EH (cell line): ENCODE results near the gene ACACA.

Experiments
- DNase-seq: peaks from one replicate; pipeline ENCODE4 v3.0.0-alpha.2; 2015; ENCODE audit warnings: low read depth

The ACACA gene

DNA sequence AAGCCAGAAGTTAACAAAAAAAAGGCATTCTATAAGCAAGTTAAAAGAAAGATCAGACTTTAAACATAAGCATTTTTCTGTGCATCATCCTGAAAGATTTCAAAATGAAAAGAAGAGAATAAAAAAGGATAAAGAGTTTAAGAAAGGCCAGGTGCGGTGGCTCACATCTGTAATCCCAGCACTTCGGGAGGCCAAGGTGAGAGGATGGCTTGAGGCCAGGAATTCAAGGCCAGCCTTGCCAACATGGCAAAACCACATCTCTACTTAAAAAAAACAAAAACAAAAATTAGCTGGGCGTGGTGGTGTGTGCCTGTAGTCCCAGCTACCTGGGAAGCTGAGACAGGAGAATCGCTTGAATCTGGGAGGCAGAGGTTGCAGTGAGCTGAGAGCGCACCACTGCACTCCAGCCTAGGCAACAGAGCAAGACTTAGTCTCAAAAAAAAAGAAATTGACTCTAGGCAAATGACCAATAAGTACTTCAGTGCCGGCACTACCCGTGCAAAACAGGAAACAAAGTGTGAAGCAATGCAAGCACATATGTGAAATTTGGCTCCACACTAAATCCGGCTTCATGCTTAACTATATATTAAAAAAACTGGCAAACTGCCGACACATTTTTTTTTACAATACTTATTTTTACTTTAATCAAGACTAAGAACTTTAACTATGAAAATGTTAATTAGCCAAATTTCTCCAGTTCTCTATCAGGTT lies 114.1 kb downstream of the ACACA start:
- no peak for DNase-seq

DNA sequence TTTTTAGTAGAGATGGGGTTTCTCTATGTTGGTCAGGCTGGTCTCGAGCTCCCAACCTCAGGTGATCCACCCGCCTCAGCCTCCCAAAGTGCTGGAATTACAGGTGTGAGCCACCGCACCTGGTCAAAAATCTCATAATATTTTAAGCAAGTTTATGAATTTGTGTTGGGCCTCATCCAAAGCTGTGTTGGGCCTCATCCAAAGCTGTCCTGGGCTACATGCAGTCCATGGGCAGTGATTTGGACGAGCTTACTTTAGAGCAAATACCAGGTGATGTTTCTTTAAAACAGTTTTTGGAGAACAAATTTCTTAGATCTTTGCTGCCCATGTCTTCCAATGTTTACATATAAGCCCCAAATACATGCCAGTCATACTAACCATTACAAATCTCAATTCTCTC lies 115.3 kb downstream of the ACACA start:
- DNase-seq, result no peak

DNA sequence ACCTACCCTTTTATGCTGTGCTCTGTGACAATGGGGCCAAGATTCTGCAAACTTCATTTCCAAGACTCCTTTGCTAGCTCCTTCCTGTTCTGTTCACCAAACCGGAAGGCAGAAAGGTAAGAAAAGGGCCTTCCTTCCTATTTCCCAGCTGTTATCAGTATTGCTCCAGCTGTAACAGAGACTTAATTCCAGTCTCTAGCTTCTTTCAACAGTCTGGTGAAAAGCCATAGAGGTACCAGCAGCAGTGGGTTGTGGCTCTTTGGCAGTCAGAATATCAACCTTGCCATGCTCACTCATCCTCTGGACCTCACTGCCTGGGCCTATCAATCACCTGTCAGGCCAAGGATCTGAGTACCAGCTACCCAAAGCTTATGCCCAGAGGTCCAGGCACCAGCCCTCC lies 120.2 kb downstream of the ACACA start:
- DNase-seq, result no peak

DNA sequence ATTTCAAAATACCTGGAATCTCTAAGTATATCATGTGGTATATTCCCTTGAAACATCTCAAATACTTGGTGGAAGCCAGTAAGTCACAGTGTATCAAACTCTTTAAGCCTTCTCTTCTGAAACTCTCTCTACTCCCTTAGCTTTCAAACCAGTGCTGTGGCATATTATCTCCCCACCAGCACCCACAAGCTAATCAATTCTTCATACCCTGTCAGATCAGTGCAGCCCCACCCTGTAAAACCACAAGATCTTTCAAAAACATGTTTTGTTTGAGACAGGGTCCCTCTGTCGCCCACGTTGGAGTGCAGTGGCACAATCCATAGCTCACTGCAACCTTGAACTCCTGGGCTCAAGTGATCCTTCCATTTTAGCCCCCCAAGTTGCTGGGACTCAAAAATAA lies 122.4 kb downstream of the ACACA start:
- DNase-seq, result no peak

DNA sequence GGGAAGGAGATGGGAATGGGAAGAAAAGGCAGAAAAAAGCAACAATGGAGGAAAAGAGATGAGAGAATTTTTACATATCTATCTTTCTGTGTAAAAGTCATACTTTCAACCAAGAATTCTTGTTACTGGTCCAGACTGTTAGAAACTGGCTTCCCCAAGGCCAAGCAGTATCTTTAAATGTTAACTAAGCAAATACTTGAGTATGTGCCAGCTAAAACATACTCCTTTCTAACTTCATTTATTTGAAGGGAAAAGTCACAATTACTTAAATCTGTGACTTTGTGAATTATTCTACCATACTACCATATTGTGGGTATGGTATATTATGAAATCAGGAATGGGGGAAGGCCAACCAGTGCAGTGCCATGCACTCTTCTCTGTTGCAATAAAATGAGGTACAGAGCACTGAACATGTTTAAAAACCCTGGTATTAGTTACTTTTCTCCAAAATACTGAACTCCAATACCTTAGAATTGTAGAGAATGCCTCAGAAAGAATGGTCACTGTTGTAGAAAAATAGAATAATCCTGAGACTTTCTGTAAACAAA lies 123.1 kb downstream of the ACACA start:
- DNase-seq, result peak; percentile 67

DNA sequence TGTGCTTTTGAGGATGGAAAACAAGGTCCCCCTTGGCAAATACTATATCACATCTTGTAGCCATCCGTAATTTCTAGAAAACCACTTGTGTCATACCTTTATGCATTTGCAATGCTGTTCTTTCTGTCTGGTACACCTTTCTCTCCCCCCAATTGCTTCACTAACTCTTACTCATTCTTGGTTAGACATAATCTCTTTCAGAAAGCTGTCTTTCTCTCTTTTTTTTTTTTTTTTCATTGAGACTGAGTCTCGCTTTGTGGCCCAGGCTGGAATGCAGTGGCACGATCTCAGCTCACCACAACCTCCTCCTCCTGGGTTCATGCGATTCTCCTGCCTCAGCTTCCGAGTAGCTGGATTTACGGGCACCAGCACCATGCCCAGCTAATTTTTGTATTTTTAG lies 125.8 kb downstream of the ACACA start:
- no peak for DNase-seq

DNA sequence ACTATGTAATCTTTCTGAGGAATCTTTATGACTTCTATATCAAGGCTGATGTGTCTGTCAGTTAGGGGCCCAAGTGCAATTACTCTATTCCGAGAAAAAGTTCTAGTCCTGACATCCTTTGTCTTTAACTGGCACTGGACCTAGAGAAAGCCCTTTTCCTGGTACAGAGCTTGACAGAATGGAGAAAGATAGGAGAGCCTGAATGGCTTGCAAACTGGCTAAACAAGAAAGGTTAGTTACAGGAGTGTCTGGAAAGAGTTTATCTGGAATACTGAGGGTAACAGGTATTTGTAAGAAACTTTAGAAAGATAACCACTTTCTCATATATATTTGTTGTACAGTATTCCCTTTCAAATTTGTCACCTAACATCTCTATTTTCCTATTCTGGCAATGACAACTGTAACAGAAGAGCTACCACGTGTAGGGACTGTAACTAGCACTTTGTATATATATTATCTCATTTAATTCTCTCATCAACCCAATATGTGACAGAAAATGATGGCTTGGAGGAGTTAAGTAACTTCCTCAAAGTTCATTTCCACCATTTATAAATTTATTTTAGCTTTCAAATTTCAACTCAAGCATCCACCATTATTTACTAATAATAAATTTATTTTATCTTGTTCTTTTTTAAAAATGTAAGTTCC lies 128.3 kb downstream of the ACACA start:
- DNase-seq, result no peak

DNA sequence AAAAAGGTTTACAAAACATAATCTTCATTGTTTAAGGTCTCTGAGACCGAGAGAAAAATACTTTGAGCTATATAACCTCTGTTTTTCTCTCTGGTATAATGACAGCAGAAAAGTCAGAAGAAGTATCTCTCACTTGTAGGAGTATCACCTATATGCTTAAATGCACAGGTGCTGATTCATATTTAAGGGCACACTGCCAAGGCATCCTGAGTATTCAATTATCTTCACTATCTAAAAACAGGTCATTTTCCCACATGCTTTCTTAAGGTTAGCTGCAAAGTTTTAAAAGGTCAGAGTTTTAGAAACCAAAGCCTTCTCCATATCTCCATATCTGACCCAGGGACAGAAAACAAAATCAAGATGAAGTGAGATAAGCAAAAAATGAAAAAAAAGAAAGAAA lies 130.2 kb downstream of the ACACA start:
- no peak for DNase-seq

DNA sequence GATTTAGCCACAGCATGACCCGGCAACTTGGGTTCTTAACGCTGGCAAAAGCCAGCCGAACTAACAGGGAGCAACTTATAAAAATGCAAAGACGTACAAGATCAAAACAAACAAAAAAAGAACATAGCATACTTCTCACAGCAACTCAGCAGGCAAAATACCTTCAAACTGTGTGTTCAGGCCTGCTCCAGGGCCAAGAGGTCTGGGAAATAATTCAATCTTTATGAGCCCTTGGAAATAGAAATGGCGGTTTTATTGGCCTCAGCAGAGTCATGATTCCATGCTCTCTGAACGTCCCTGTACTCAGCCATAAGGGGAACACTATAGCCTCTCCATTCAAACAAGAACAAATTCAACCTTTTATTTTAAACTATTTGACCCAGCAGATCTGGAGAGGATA lies 132.2 kb downstream of the ACACA start:
- peak; percentile 54 for DNase-seq

DNA sequence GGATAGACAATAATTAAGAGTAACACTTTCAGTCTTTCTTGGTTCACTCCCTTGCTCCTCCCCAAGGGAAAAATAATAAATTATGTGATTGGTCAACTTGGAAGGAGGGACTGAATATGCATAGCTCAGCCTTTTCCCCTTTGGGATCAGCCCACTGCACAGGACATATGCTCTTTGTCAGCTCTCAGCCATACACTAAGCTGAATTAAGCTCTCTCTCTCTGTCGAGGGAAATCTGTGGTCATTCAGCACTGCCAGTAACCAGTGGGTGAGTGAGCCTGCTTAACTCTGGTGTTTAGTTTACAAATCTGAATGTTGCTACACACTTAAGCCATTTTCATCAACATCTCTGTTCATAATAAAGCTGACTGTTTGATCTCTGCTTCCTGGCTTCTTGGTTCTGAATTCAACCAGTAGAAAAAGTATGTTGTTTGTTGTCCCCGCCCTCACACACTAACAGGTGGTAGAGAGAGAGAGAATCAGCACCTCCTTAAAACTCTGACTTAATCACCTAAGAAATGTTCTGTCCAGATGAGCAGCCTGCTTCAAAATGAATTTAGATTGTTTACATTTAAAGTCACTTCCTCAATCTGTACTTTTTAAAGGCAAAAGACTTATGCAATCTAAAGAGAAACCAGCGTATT lies 133.1 kb downstream of the ACACA start:
- peak; percentile 29 for DNase-seq

DNA sequence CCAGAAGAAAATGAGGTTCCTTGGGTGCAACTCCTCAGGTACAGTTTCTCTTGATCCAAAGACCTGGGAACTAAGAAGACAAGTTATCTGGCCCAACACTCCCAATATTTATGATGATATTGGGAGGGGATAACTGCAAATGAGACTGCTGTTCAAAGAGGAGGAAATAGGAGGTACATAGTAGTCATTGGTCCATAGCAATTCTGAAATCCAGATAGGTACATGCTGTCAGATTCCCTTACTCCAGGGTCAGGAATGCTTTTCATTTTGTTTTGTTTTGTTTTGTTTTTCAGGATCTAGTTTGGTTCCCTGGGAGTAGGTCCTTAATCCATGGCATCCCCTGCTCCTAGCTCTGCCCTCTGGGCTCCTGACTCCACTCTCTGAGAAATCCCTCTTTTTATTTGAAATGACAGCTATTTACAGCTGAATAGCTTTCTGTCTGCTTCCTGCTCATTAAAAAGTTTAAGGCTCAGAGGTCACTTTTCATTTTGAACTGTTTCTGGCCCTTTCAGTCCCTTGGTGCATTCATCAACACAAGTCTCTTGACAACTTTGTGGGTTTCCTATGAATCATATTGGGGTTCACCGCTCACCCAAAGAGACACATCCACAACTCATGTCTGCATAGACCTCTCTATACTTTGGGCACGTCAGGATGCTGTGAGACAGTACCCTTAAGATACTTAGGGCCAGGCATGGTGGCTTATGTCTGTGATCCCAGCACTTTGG lies 141.0 kb downstream of the ACACA start:
- DNase-seq, result no peak

DNA sequence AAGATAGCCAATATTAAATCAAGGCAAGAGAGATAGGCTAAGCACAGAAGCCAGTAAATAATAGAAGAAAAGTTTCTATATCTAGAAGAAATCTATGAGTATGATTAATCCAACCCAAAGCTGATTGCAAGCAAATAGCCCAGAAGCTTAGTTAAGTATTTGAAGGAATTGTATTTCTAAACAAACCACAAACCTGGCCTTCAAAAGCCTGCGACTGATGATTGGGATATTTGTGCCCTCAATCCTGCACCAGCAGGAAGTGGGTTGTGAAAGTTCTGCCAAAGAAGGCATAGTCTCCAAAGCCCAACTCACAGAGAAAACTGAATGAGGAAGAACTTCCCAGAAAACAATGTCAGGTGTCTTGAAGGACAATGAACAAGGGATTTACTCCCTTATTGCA lies 145.3 kb downstream of the ACACA start:
- peak; percentile 38 for DNase-seq

DNA sequence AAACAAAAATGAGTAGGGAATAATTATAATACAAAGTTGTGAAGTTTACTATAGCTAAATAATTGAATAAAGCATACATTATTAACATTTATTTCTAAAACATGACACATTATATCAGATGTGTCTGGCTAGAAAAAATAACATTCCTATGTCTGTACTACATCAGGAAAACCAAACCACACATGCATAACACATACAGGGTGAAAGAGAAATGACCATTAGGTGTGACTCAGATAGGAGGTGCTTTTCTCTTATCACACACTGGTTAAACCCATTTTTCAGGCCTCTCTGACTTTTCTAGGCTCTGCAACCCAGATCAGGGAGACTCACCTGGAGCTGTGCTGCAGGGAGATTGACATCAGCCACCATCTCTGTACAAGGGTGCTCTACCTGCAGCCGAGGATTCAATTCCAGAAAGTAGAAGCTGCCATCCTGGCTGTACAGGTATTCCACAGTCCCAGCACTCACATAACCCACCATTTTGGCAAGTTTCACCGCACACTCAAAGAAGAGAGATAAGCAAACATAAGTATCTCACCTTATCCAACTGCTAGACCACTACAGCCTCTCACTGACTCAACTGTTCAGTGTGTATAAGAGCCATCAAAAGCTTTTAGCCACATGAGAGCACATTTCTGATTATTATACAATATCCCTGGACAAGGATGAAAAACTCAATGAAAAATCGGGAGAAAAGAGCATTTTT lies 147.5 kb downstream of the ACACA start:
- peak; percentile 51 for DNase-seq

DNA sequence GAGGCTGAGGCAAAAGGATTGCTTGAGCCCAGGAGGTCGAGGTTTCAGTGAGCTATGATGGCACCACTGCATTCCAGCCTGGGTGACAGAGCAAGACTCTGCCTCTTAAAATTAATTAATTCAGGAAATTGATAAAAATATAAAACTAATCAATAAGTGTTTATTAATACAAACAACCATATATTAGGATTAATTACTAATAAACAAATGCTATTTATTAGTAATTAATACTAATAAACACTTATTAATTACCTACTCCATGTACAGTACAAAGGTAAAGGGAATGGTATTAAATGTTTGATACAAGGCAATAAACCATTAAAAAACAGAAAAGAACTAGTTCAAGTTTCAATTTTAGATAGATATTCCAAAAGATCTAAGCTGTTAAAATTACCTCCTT lies 150.0 kb downstream of the ACACA start:
- DNase-seq, result no peak

DNA sequence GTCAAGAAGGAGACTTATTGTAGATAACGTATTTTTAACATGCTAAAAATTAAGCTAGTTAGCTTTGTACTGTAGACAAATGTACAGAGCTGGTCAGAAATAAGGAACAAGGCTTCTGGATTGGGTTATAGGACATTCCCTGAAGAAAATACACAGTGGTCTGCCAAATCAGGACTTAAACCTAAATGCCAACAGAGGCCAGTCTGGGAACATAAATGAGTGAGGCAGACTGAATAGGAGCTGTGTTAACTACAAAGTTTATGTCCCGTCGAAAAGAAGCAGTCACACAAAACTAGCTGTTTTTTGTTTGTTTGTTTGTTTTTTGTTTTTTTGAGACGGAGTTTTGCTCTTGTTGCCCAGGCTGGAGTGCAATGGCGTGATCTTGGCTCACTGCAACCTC lies 151.2 kb downstream of the ACACA start:
- no peak for DNase-seq

DNA sequence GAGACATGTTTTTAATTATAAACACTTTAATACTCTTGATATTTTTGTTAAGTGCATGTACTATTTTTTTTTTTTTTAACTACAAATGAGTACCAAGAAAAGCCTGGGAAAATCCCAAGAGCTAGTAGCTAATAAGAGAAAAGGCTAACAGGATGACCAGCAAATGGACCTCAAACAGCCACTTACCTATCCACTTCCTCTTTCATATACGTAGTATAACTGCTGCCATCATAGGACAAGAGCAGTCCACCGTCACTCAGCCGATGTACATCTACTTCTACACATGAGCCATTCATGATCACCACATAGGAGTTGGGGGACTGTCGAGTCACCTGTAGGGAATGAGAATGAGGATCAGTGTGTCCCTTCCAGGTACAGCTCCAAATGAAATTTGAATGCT lies 158.8 kb downstream of the ACACA start:
- DNase-seq, result no peak

DNA sequence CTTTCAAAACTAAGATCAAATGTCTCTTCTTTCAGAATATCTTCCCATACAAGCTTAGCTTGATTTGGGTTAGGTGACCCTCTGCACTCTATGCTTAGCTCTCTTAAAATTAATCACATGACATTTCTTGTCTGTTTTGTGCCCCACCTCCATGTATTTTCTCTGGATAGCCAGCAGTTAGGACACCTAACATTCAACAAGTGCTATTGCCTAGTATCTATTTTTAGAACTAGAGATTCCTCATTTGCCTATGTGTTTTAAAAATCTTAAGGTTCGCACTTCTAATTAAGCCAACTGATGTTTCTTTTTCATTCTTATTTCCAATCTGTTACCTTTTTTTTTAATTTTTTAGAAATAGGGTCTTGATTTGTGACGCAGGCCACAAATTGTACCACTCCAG lies 160.6 kb downstream of the ACACA start:
- no peak for DNase-seq

DNA sequence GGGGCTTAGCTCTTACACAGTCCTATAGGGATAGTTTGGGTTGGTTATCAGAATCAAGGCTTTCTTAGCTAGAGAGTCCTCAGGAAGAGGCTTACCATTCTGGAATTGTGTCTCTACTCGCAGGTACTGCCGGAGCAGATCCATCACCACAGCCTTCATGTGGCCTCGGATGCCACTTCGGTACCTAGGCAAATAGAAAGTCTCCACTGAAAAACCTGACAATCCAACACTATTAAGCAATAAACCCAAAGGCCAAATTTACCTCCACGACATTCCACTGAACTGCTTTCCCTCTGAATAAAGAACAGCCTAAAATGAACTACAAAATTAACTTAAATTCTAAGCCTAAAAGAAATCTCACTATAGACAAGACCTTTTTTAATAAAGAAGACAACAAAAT lies 166.3 kb downstream of the ACACA start:
- DNase-seq, result no peak

DNA sequence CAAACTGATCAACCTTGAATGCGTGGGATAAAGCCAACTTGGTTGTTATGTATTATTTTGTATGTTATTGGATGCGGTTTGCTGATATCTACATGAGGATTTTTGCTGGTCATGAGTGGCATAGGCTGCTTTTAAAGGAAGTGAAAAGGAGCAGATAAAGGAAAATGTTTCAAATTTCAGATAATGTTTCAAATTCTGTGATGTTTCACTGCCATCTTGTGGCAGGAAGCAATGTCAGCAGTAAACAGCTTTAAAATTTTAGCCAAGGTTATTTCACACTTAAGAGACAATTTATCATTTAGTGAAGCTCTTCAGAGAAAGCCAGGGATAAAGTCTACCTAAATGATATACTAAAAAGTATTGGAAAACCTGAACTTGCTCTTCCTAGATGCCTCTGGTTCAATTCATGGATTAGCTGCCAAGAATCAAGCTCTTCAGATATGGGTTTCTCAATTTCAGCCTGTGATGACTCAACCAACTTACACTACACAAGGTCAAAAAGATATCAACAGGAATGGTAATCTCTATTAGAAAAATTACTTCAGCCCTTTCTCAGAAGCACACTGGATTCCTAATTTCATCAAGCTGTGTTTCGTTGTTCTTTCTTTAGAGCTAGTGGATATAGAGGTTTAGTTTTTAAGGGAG lies 166.8 kb downstream of the ACACA start:
- DNase-seq, result peak; percentile 44

DNA sequence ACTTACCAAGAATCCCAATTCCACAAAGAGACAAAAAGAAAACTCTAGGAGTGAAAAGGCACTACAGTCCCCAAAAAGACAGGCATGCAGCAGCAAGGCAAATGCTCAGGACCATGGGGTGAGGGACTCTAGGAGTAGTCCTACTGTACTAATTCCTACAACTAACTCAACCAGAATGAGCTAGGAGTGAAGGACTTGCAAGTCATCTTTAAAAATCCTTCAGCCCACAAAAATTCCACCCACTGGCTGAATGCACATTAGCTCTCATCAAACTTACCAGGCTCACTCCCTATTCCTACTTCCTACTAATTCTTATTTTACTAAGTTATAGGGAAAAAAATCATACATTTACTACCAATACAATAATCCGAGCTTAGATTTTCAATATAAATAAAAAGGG lies 172.5 kb downstream of the ACACA start:
- DNase-seq, result no peak

DNA sequence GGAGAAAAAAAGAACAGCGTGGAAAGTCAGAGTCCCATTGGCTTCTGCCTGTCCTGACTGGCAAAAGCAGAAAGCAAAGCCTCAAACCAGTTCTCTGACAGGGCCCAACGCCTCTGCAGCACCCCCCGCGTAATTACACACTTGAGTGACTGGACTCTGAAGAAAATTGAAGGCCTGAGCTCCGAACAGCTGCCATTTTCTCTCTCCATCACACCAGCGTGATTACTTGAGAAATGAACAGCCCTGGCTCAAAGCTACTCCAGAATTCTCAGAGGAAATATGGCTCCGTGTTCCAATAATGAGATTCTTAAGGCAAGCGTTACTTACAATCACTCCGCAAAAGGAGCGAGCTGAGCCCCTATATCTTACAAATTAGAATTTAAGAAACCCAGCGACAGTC lies 173.6 kb downstream of the ACACA start:
- DNase-seq, result no peak
